ENCODE results near the gene NUP62.
A peak's percentile ranks its signal among the peaks of the same experiment; 100 is the strongest.
"Not testable (repeated sequence)": the region's sequence is repeated elsewhere in the genome, so short reads cannot be mapped to it uniquely, and the experiment has no call there.

Gene NUP62

DNA sequence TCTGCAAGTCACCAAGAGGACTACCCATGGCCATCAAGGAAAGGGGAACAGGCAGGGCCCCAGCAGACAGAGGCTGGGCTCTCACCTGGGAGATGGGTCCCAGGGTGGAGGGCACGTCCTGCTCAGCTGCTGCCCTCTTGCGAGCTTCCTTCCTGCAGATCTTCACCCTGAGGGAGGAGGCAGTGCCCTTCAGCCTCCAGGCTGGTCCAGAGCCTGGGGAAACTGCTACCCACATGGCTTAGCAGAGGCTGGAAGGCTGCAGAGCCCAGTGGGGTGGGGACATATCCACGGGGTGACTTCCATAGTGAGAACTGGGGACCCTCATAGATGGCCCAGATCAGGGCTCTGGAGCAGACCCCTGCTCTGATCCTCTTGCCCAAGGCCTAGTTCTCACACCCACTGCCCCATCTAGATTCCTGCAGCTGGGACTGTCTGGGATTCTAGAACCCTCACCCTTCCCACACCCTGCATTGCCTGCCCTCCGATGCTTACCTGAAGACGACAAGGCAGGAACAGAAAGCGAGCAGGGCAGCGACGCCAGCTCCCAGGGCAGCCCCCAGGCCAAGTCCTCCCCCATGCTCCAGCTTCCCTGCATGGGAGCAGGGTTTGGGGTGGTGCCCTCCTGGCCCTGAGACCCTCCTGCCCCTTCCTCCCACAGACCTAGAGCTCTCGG lies 22.6 kb upstream of the NUP62 start:
- DNase-seq (ENCODE audit: low read depth in 1 of 2, low spot score in 1 of 2), result no peak

DNA sequence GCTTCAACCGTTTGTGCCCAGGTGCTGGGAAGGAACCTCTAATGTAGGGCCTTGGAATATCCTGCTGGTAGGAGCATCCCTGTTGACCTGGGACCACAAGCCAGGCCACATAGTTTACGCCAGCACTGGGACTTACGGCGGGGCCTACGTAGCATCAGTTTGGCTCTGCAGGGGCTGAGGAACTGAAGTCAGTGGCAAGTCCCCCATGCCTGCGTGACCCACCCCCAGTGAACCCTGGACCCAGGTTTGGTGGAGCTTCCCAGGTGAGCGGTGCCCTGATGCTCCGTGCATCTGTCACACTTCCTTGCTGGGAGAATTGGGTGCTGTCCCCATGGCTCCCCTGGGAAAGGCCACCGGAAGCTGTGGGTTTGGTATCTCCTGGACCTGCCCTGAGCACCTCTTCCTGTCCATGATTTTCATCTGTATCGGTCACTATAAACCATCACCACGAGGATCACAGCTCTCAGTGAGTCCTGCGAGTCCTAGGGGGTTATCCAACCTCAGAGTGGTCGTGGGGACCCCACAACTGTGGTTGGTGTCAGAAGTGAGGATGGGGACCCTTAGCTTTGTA lies 21.7 kb upstream of the NUP62 start:
- DNase-seq (ENCODE audit: low read depth in 1 of 2, low spot score in 1 of 2), result no peak

- DNase-seq (ENCODE audit: low read depth in 1 of 2, low spot score in 1 of 2), result no peak
Observed at GRCh38 chr19:49950590-49950948, 21.3 kb upstream of the NUP62 start.

- DNase-seq (ENCODE audit: low read depth in 1 of 2, low spot score in 1 of 2), result no peak
Observed at GRCh38 chr19:49949742-49950589, 20.7 kb upstream of the NUP62 start.

- DNase-seq (ENCODE audit: low read depth in 1 of 2, low spot score in 1 of 2), result no peak
Observed at GRCh38 chr19:49946415-49946814, 17.1 kb upstream of the NUP62 start.

- not testable (repeated sequence) for DNase-seq (ENCODE audit: low read depth in 1 of 2, low spot score in 1 of 2)
Observed at GRCh38 chr19:49944567-49944966, 15.3 kb upstream of the NUP62 start.

DNA sequence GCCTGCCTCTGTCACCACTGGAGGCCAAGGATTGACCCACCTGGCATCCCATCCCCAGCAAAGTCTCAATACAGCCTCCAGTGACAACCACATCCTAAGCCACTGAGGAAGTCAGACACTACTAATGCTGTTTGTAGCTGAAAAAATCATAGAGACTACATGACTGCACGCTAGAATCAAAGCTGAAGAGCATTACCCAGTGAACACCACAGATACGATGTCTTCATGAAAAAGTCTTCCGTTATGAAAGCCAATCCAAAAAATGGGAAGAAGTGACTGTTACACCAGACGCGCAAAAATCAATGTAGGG lies 11.1 kb upstream of the NUP62 start:
- no peak for DNase-seq (ENCODE audit: low read depth in 1 of 2, low spot score in 1 of 2)

DNA sequence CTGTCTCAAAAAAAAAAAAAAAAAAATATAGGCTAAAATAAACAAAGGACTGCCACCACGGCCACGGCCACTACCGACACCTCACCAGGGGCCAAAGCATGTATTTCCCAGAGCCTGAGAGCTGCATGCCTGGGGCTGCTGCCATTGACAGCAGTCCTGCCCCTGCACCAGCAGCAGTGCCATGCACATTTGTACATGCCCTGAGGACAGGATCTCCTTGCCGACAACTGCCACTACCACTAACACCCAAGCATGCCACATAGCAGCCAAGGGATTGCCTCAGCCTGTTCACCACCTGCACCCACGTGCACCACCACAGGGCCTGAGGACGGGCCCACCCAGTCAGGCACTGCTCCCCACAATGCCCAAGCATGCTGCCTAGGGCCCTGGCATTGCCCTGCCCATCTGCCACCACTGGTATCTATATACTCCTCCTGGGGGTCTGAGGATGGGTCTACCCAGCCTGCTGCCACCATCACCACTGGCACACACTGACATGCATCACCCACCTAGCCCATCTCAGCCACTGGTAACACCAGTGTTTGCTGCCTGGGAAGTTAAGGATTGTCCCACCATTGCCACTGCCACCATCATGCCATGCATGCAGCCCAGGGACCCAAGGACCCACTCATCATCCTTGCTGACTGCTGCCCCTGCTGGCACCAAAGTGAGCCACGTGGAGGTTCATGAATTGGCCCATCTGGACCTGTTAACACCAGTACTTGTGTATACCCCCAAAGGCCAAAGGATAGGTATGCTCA lies 10.6 kb upstream of the NUP62 start:
- no peak for DNase-seq (ENCODE audit: low read depth in 1 of 2, low spot score in 1 of 2)

GRCh38 chr19:49938662-49939061 lies 9.4 kb upstream of the NUP62 start:
- no peak for DNase-seq (ENCODE audit: low read depth in 1 of 2, low spot score in 1 of 2)

DNA sequence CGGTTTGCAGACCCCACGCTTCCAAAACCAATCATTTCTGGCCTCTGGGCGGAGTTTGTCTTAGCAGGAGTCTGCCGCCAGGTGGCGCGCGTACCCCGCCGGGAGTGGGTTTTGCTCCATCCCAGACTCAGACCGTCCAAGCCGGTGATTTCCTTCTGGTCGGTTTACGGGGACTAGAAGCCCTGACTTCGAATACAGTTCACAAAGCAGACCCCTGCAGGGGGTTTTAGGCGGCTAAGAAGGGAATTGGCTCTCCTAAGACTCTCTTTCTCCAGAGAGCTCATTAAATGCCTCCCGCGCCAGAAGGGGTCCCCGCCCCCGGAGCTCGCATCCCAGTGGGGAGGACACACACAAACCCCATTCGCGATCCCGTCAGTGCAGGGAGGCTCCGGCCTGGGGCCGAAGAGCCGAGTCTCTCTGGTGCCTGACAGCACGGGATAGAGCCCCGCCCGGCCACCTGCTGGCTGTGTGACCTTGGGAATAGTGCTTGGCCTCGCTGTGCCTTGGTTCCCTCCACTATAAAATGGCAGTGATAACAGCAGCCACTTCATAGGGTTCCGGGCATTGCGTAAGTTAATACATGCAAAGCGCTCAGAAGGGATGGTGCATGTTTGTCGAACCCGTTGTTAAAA lies 8.6 kb upstream of the NUP62 start:
- DNase-seq (ENCODE audit: low read depth in 1 of 2, low spot score in 1 of 2), result peak; percentile 61 to 66

GRCh38 chr19:49936549-49936948 lies 7.2 kb upstream of the NUP62 start:
- no peak for DNase-seq (ENCODE audit: low read depth in 1 of 2, low spot score in 1 of 2)

DNA sequence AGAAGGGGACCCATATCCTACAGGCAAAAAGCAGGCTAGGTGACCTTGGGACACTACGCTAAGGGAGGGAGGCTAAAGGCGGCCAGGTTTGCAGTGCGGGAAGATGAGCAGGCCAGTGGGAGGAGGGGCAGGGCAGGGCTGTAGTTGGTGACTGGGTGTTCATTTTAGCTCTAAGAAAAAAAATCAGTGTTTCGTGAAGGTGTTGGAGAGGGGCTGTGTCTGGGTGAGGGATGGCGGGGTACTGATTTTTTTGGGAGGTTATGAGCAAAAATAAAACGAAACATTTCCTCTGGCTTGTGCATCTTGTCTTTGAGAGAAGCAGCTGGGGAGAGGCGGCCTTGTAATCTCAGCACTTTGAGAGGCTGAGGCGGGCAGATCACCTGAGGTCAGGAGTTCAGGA lies 4.3 kb upstream of the NUP62 start:
- DNase-seq (ENCODE audit: low read depth in 1 of 2, low spot score in 1 of 2), result no peak

DNA sequence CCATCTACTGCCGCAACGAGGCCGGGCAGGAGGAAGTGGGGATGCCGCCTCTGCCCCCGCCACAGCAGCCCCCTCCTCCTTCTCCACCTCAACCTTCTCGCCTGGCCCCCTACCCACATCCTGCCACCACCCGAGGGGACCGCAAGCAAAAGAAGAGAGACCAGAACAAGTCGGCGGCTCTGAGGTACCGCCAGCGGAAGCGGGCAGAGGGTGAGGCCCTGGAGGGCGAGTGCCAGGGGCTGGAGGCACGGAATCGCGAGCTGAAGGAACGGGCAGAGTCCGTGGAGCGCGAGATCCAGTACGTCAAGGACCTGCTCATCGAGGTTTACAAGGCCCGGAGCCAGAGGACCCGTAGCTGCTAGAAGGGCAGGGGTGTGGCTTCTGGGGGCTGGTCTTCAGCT lies 3.4 kb upstream of the NUP62 start:
- DNase-seq (ENCODE audit: low read depth in 1 of 2, low spot score in 1 of 2), result peak in 1 of 2 donors; percentile 7

- no peak for DNase-seq (ENCODE audit: low read depth in 1 of 2, low spot score in 1 of 2)
Observed at GRCh38 chr19:49932041-49932451, 2.7 kb upstream of the NUP62 start.

DNA sequence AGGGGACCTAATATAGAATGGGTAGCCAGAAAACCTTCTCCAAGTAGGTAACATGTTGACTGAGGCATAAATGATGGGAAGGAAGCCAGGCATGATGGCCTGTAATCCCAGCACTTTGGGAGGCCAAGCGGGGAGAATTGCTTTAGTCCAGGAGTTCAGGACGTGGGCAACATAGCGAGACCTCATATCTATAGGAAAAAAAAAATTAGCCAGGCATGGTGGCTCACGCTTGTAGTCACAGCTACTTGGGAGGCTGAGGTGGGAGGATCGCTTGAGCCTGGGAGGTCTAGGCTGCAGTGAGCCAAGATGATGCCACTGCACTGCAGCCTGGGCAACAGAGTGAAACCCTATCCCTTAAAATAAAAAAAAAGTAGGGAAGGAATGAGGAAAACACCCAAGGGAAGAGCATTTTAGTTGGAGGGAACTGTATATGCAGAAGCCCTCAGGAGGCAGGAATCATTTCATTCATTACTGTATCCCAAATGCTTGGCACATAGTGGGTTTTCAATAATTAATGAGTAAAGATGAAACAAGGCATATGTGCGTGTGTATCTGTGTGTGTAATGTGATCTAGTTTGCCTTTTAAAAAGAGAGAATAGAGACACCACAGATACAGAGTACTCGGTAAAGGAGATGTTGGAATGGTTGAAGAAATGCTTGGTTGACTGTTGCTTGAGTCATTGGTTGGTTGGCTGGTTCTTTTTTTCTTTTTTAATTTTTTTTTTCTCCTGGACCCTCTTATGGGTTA lies 2.2 kb upstream of the NUP62 start:
- DNase-seq (ENCODE audit: low read depth in 1 of 2, low spot score in 1 of 2), result no peak

- DNase-seq (ENCODE audit: low read depth in 1 of 2, low spot score in 1 of 2), result no peak
Observed at GRCh38 chr19:49930483-49931011, 1.2 kb upstream of the NUP62 start.

GRCh38 chr19:49929611-49930482 lies 543 bp upstream of the NUP62 start:
- peak; percentile 80 to 84 for DNase-seq (ENCODE audit: low read depth in 1 of 2, low spot score in 1 of 2)

- DNase-seq (ENCODE audit: low read depth in 1 of 2, low spot score in 1 of 2), result no peak
Observed at GRCh38 chr19:49927526-49928264, 1.6 kb downstream of the NUP62 start.

DNA sequence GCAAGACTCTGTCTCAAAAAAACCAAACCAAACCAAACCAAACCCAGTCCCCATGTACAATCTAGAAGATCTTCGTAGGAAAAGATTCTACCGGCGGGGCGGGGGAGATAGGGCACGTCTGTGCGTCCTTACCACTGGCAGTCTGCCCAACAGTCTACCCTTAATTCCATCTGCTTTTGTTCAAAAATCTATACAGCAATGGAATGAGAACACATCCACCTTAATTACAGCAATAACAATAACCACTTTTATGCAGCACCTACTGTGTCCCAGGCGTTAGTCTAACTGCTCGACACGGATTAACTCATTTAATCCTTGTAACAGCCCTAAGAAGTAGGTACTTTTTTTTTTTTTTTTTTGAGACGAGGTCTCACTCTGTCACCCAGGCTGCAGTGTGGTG lies 2.8 kb downstream of the NUP62 start:
- no peak for DNase-seq (ENCODE audit: low read depth in 1 of 2, low spot score in 1 of 2)

All from stimulated activated CD4-positive, alpha-beta T cell treated with anti-CD3 and anti-CD28 coated beads, Interleukin-15, amount 100 ng/mL, for 1 hour (primary cell).